Neural progenitor cell (in vitro differentiated cells): ENCODE data around the gene CHI3L1. TPM values are rescaled to one million over a fixed set of nuclear protein-coding genes. Genes with fewer than 3 reads are reported as not detected.

Source experiments
- DNase-seq: peaks from one replicate; pipeline ENCODE4 v3.0.0-alpha.2; 2016; ENCODE audit warnings: low spot score
- H2AFZ ChIP-seq: fragments of 200-600 bp; sonication (generic); replicated peaks from 2 replicates; pipeline ENCODE4 v1.6.1; 2016; ENCODE audit warnings: antibody characterized with exemption
- H3F3A ChIP-seq: fragments of 200-600 bp; sonication (generic); 2 replicates; pipeline ENCODE4 v1.6.1; 2016; ENCODE audit warnings: antibody characterized with exemption, low read depth
- H3K27ac ChIP-seq: fragments of 200-600 bp; sonication (generic); 2 replicates; pipeline ENCODE4 v1.5.1; 2016; ENCODE audit warnings: mild to moderate bottlenecking
- H3K27me3 ChIP-seq: fragments of 200-600 bp; sonication (generic); 2 replicates; pipeline ENCODE4 v1.6.1; 2016; ENCODE audit warnings: mild to moderate bottlenecking, moderate library complexity
- H3K36me3 ChIP-seq: fragments of 200-600 bp; sonication (generic); 2 replicates; pipeline ENCODE4 v1.5.1; 2016
- H3K4me1 ChIP-seq: fragments of 200-600 bp; sonication (generic); 2 replicates; pipeline ENCODE4 v1.6.1; 2016; ENCODE audit warnings: mixed run types
- H3K4me2 ChIP-seq: fragments of 200-600 bp; sonication (generic); 2 replicates; pipeline ENCODE4 v1.6.1; 2016
- H3K4me3 ChIP-seq: fragments of 200-600 bp; sonication (generic); 2 replicates; pipeline ENCODE4 v1.5.1; 2016
- H3K79me2 ChIP-seq: fragments of 200-600 bp; sonication (generic); 2 replicates; pipeline ENCODE4 v1.6.1; 2016; ENCODE audit warnings: low read depth
- H3K9ac ChIP-seq: fragments of 200-600 bp; sonication (generic); 2 replicates; pipeline ENCODE4 v1.6.1; 2016
- H3K9me3 ChIP-seq: fragments of 200-600 bp; sonication (generic); 2 replicates; pipeline ENCODE4 v1.5.1; 2016; ENCODE audit warnings: low read depth
- H4K20me1 ChIP-seq: fragments of 200-600 bp; sonication (generic); 2 replicates; pipeline ENCODE4 v1.6.1; 2016; ENCODE audit warnings: low read depth
- H3K27ac Mint-ChIP-seq: 3 replicates; pipeline ENCODE4 v1.8.0; 2021; ENCODE audit warnings: mixed read lengths
- H3K27me3 Mint-ChIP-seq: 2 replicates; pipeline ENCODE4 v1.8.0; 2022; ENCODE audit warnings: low read depth, mild to moderate bottlenecking, inconsistent platforms, moderate library complexity, mixed read lengths; ENCODE audit not compliant: insufficient read depth
- H3K36me3 Mint-ChIP-seq: 3 replicates; pipeline ENCODE4 v1.8.0; 2021; ENCODE audit warnings: mixed read lengths
- H3K4me1 Mint-ChIP-seq: 3 replicates; pipeline ENCODE4 v1.8.0; 2021; ENCODE audit warnings: mixed read lengths
- H3K4me3 Mint-ChIP-seq: 3 replicates; pipeline ENCODE4 v1.8.0; 2021; ENCODE audit warnings: mild to moderate bottlenecking, moderate library complexity, mixed read lengths
- H3K9me3 Mint-ChIP-seq: 3 replicates; pipeline ENCODE4 v1.8.0; 2020; ENCODE audit warnings: mixed read lengths
- EZH2 ChIP-seq: fragments of 200-600 bp; sonication (generic); IDR thresholded peaks from 2 replicates; pipeline ENCODE4 v1.6.1; 2017; ENCODE audit warnings: antibody characterized with exemption, mild to moderate bottlenecking, moderate library complexity
- EZH2phosphoT487 ChIP-seq: fragments of 200-600 bp; sonication (generic); IDR thresholded peaks from 2 replicates; pipeline ENCODE4 v1.6.1; 2017; ENCODE audit warnings: antibody characterized with exemption
- total RNA-seq: library from RNA; depleted of rRNA; stranded (reverse); fragments of >200 nt; gene quantifications from 2 replicates; pipeline ENCODE4 v1.2.3, GENCODE V29; 2015; ENCODE audit warnings: low replicate concordance
- TF ChIP-seq, protein P1 (sequence below): fragments of 200-600 bp; sonication (generic); IDR thresholded peaks from 2 replicates; pipeline ENCODE4 v1.5.1; 2017; ENCODE audit warnings: antibody characterized with exemption, mild to moderate bottlenecking

The CHI3L1 gene
- total RNA-seq, 1 donor from 2014 or later = 0.95 TPM

DNA sequence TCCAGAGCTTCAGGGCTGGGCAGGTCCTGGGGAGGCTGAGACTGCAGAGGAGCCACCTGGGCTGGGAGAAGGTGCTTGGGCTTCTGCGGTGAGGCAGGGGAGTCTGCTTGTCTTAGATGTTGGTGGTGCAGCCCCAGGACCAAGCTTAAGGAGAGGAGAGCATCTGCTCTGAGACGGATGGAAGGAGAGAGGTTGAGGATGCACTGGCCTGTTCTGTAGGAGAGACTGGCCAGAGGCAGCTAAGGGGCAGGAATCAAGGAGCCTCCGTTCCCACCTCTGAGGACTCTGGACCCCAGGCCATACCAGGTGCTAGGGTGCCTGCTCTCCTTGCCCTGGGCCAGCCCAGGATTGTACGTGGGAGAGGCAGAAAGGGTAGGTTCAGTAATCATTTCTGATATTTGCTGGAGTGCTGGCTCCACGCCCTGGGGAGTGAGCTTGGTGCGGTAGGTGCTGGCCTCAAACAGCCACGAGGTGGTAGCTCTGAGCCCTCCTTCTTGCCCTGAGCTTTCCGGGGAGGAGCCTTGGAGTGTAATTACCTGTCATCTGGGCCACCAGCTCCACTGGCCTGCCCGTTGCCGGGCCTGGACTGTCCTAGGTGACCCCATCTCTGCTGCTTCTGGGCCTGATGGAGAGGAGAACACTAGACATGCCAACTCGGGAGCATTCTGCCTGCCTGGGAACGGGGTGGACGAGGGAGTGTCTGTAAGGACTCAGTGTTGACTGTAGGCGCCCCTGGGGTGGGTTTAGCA is 20.1 kb downstream of the CHI3L1 start:
- peak overlapping the region; percentile 77 for H3K27ac Mint-ChIP-seq
- Histone ChIP-seq H3K79me2 (no peaks in the 10 kb centered on the region), H3K9me3 (no peaks in the 10 kb centered on the region), H3K27ac (no peak overlapping the region), H3K27me3 (no peaks in the 10 kb centered on the region), H4K20me1 (no peaks in the 10 kb centered on the region), H3K4me2 (no peak overlapping the region), H3K4me1 (no peaks in the 10 kb centered on the region), H3K4me3 (no peak overlapping the region), H3K9ac (no peak overlapping the region), H2AFZ (no peak overlapping the region), H3K36me3 (no peaks in the 10 kb centered on the region), H3F3A (no peaks in the 10 kb centered on the region)
- H3K27me3 Mint-ChIP-seq = peaks cover 12% of the 10 kb centered on the region
- H3K4me1 Mint-ChIP-seq = peaks cover 23% of the 10 kb centered on the region
- TF ChIP-seq, protein P1, sequence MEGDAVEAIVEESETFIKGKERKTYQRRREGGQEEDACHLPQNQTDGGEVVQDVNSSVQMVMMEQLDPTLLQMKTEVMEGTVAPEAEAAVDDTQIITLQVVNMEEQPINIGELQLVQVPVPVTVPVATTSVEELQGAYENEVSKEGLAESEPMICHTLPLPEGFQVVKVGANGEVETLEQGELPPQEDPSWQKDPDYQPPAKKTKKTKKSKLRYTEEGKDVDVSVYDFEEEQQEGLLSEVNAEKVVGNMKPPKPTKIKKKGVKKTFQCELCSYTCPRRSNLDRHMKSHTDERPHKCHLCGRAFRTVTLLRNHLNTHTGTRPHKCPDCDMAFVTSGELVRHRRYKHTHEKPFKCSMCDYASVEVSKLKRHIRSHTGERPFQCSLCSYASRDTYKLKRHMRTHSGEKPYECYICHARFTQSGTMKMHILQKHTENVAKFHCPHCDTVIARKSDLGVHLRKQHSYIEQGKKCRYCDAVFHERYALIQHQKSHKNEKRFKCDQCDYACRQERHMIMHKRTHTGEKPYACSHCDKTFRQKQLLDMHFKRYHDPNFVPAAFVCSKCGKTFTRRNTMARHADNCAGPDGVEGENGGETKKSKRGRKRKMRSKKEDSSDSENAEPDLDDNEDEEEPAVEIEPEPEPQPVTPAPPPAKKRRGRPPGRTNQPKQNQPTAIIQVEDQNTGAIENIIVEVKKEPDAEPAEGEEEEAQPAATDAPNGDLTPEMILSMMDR = peak; percentile 26
- no peak for TF ChIP-seq EZH2
- peaks cover 11% of the 10 kb centered on the region for H3K36me3 Mint-ChIP-seq
- H3K4me3 Mint-ChIP-seq = no peak overlapping the region
- H3K9me3 Mint-ChIP-seq = peaks cover 3% of the 10 kb centered on the region
- DNase-seq = no peak

DNA sequence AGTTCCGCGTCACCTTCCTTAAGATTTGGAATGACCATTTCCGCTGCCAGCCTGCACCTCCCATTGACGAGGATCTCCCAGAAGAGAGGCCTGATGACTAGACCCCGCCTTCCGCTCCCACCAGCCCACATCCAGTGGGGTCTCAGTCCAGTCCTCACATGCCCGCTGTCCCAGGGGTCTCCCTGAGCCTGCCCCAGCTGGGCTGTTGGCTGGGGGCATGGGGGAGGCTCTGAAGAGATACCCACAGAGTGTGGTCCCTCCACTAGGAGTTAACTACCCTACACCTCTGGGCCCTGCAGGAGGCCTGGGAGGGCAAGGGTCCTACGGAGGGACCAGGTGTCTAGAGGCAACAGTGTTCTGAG is 20.7 kb downstream of the CHI3L1 start:
- Histone ChIP-seq H3K27me3 (no peaks in the 10 kb centered on the region), H3K4me3 (no peak overlapping the region), H3K9me3 (no peaks in the 10 kb centered on the region), H2AFZ (no peak overlapping the region), H3K36me3 (no peaks in the 10 kb centered on the region), H3K4me1 (no peaks in the 10 kb centered on the region), H3K9ac (no peak overlapping the region), H4K20me1 (no peaks in the 10 kb centered on the region), H3F3A (no peaks in the 10 kb centered on the region), H3K27ac (no peak overlapping the region), H3K4me2 (no peak overlapping the region), H3K79me2 (no peaks in the 10 kb centered on the region)
- Mint-ChIP-seq H3K4me3 (no peak overlapping the region), H3K4me1 (peaks cover 26% of the 10 kb centered on the region), H3K9me3 (peaks cover 3% of the 10 kb centered on the region), H3K27me3 (peaks cover 13% of the 10 kb centered on the region), H3K36me3 (peaks cover 14% of the 10 kb centered on the region), H3K27ac (no peak overlapping the region)
- no peak for DNase-seq
- TF ChIP-seq EZH2phosphoT487 (no peak), EZH2 (no peak)
- TF ChIP-seq, protein P1 = no peak

DNA sequence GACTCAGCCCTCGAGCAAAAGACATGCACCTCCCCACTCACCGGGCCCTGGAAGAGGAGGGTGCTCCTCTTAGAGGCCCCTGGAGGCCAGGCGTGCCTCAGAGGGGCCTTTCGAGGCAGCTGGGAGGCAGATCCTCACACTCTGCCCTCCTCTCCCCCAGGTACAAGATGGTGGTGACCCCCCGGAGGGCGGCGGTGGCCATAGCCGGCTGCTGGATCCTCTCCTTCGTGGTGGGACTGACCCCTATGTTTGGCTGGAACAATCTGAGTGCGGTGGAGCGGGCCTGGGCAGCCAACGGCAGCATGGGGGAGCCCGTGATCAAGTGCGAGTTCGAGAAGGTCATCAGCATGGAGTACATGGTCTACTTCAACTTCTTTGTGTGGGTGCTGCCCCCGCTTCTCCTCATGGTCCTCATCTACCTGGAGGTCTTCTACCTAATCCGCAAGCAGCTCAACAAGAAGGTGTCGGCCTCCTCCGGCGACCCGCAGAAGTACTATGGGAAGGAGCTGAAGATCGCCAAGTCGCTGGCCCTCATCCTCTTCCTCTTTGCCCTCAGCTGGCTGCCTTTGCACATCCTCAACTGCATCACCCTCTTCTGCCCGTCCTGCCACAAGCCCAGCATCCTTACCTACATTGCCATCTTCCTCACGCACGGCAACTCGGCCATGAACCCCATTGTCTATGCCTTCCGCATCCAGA is 21.3 kb downstream of the CHI3L1 start:
- no peaks in the 10 kb centered on the region for H3K79me2 ChIP-seq
- H3K9ac ChIP-seq = no peak overlapping the region
- Mint-ChIP-seq H3K9me3 (peaks cover 3% of the 10 kb centered on the region), H3K36me3 (peaks cover 15% of the 10 kb centered on the region), H3K27me3 (peaks cover 13% of the 10 kb centered on the region), H3K27ac (no peak overlapping the region), H3K4me1 (peaks cover 26% of the 10 kb centered on the region), H3K4me3 (no peak overlapping the region)
- no peak overlapping the region for H3K4me2 ChIP-seq
- H3K4me1 ChIP-seq = no peaks in the 10 kb centered on the region
- no peaks in the 10 kb centered on the region for H3K36me3 ChIP-seq
- H2AFZ ChIP-seq = no peak overlapping the region
- no peaks in the 10 kb centered on the region for H3K9me3 ChIP-seq
- H4K20me1 ChIP-seq = no peaks in the 10 kb centered on the region
- TF ChIP-seq, protein P1 = no peak
- TF ChIP-seq EZH2phosphoT487 (no peak), EZH2 (no peak)
- no peaks in the 10 kb centered on the region for H3K27me3 ChIP-seq
- no peak for DNase-seq
- no peak overlapping the region for H3K27ac ChIP-seq
- no peaks in the 10 kb centered on the region for H3F3A ChIP-seq
- no peak overlapping the region for H3K4me3 ChIP-seq
